GM21786 (cell line): ENCODE results near the gene KDM3B.
A peak's percentile ranks its signal among the peaks of the same experiment; 100 is the strongest.

Experiments used
- ATAC-seq: cut with Tn5 transposase; IDR thresholded peaks from one replicate; pipeline ENCODE4 v1.9.1; 2021; ENCODE audit not compliant: unreplicated experiment

The KDM3B gene

GRCh38 chr5:138448481-138449398, 96.3 kb downstream of the KDM3B start:
- no peak for ATAC-seq

- ATAC-seq = peak; percentile 64
Measured at GRCh38 chr5:138449501-138450239, 97.2 kb downstream of the KDM3B start.

GRCh38 chr5:138450971-138451370, 98.5 kb downstream of the KDM3B start:
- ATAC-seq = no peak

- ATAC-seq = no peak
Measured at GRCh38 chr5:138452720-138453119, 100.2 kb downstream of the KDM3B start.

- ATAC-seq = no peak
Measured at GRCh38 chr5:138453590-138453989, 101.1 kb downstream of the KDM3B start.

GRCh38 chr5:138454121-138454520, 101.6 kb downstream of the KDM3B start:
- no peak for ATAC-seq

- ATAC-seq = no peak
Measured at GRCh38 chr5:138455232-138455930, 102.9 kb downstream of the KDM3B start.

- no peak for ATAC-seq
Measured at GRCh38 chr5:138457531-138458275, 105.2 kb downstream of the KDM3B start.

- ATAC-seq = no peak
Measured at GRCh38 chr5:138458384-138458783, 105.9 kb downstream of the KDM3B start.

- no peak for ATAC-seq
Measured at GRCh38 chr5:138458856-138459255, 106.4 kb downstream of the KDM3B start.

GRCh38 chr5:138459311-138459933, 106.9 kb downstream of the KDM3B start:
- peak; percentile 39 for ATAC-seq

- ATAC-seq = no peak
Measured at GRCh38 chr5:138460032-138460693, 107.7 kb downstream of the KDM3B start.

- ATAC-seq = no peak
Measured at GRCh38 chr5:138461343-138462125, 109.0 kb downstream of the KDM3B start.

- no peak for ATAC-seq
Measured at GRCh38 chr5:138463419-138464007, 111.0 kb downstream of the KDM3B start.

GRCh38 chr5:138464008-138464387, 111.5 kb downstream of the KDM3B start:
- peak; percentile 39 for ATAC-seq

GRCh38 chr5:138464388-138465260, 112.1 kb downstream of the KDM3B start:
- ATAC-seq = peak; percentile 71

- peak; percentile 62 for ATAC-seq
Measured at GRCh38 chr5:138465261-138466124, 113.0 kb downstream of the KDM3B start, which contains the start of gene EGR1. TSS of gene EGR1 (plus strand) at chr5:138465479. CDS start at chr5:138465762, 283 bp downstream.
